Measurements from ENCODE around the gene PROX1. TPM values are rescaled to one million over a fixed set of nuclear protein-coding genes. Genes with fewer than 3 reads are reported as not detected.
"Not testable (repeated sequence)": the region's sequence is repeated elsewhere in the genome, so short reads cannot be mapped to it uniquely, and the experiment has no call there.

The PROX1 gene
- total RNA-seq, 2 donors from 2014 or later: 0.21 to 4.3 TPM

- no peaks in the 10 kb centered on the region for H3K27me3 ChIP-seq (replicated peaks; ENCODE audit: insufficient read depth)
- H3K4me1 ChIP-seq (ENCODE audit: control insufficient read depth in 1 of 2, low read depth in 2 of 2): no peaks in the 10 kb centered on the region
- ATAC-seq (ENCODE audit: insufficient number of reproducible peaks, low FRiP score, low read depth): no peak
- no peak overlapping the region for H3K27ac ChIP-seq
- no peak overlapping the region for H3K4me3 ChIP-seq
- H3K9me3 ChIP-seq: no peaks in the 10 kb centered on the region
- DNase-seq (ENCODE audit: low spot score): no peak
- no peak for TF ChIP-seq CTCF (IDR thresholded peaks at IDR 0.05)
- no peaks in the 10 kb centered on the region for H3K36me3 ChIP-seq
These were observed 91.2 kb downstream of the PROX1 start for GRCh38 chr1:214078950-214079349.

- Histone ChIP-seq H3K9me3 (no peaks in the 10 kb centered on the region), H3K4me1 (ENCODE audit: control insufficient read depth in 1 of 2, low read depth in 2 of 2) (no peaks in the 10 kb centered on the region), H3K4me3 (no peak overlapping the region), H3K27ac (no peak overlapping the region), H3K36me3 (no peaks in the 10 kb centered on the region), H3K27me3 (replicated peaks; ENCODE audit: insufficient read depth) (no peaks in the 10 kb centered on the region)
- ATAC-seq (ENCODE audit: insufficient number of reproducible peaks, low FRiP score, low read depth) (no peak), DNase-seq (ENCODE audit: low spot score) (no peak)
- TF ChIP-seq CTCF (IDR thresholded peaks at IDR 0.05): no peak
These were observed 97.6 kb downstream of the PROX1 start for GRCh38 chr1:214085325-214085724.

GRCh38 chr1:214086945-214087344, 99.2 kb downstream of the PROX1 start:
- Histone ChIP-seq H3K4me1 (ENCODE audit: control insufficient read depth in 1 of 2, low read depth in 2 of 2) (no peaks in the 10 kb centered on the region), H3K27ac (no peak overlapping the region), H3K27me3 (replicated peaks; ENCODE audit: insufficient read depth) (no peaks in the 10 kb centered on the region), H3K36me3 (no peaks in the 10 kb centered on the region), H3K9me3 (no peaks in the 10 kb centered on the region), H3K4me3 (no peak overlapping the region)
- TF ChIP-seq CTCF (IDR thresholded peaks at IDR 0.05): no peak
- ATAC-seq (ENCODE audit: insufficient number of reproducible peaks, low FRiP score, low read depth): no peak
- DNase-seq (ENCODE audit: low spot score): no peak

GRCh38 chr1:214089003-214089402, 101.2 kb downstream of the PROX1 start:
- not testable (repeated sequence) for H3K4me3 ChIP-seq; H3K4me1 ChIP-seq (ENCODE audit: control insufficient read depth in 1 of 2, low read depth in 2 of 2); H3K27ac ChIP-seq; DNase-seq (ENCODE audit: low spot score); H3K36me3 ChIP-seq; ATAC-seq (ENCODE audit: insufficient number of reproducible peaks, low FRiP score, low read depth); H3K27me3 ChIP-seq (replicated peaks; ENCODE audit: insufficient read depth); H3K9me3 ChIP-seq
